Calu3 (cell line): Measurements from ENCODE around the gene MIS18BP1. TPM values are rescaled to one million over a fixed set of nuclear protein-coding genes. Genes with fewer than 3 reads are reported as not detected.

ENCODE experiments used
- BruUV-seq: library from RNA; stranded (reverse); fragments of 400-500 nt; replicated peaks from 2 replicates; lab custom pipeline; 2021; lab: Mats Ljungman, UMichigan
- CTCF ChIA-PET: fragments of 300-600 bp; sonication (Branson Sonifier 250); formaldehyde crosslinking; loops from one replicate; lab custom pipeline; 2022; ENCODE audit warnings: antibody characterized with exemption; lab: Charles Lee
- DNase-seq: peaks from one replicate; pipeline ENCODE4 v3.0.0; 2022
- H3K27ac Mint-ChIP-seq: one replicate; pipeline ENCODE4 v1.8.0; 2022; ENCODE audit warnings: mixed read lengths; ENCODE audit not compliant: unreplicated experiment
- H3K27me3 Mint-ChIP-seq: one replicate; pipeline ENCODE4 v1.8.0; 2022; ENCODE audit warnings: mixed read lengths; ENCODE audit not compliant: unreplicated experiment
- H3K36me3 Mint-ChIP-seq: one replicate; pipeline ENCODE4 v1.8.0; 2022; ENCODE audit warnings: mild to moderate bottlenecking, moderate library complexity, mixed read lengths; ENCODE audit not compliant: insufficient read depth, unreplicated experiment
- H3K4me1 Mint-ChIP-seq: one replicate; pipeline ENCODE4 v1.8.0; 2022; ENCODE audit warnings: mild to moderate bottlenecking, low read depth, mixed read lengths; ENCODE audit not compliant: unreplicated experiment
- H3K4me3 Mint-ChIP-seq: one replicate; pipeline ENCODE4 v1.8.0; 2022; ENCODE audit warnings: mild to moderate bottlenecking, low read depth, moderate library complexity, mixed read lengths; ENCODE audit not compliant: unreplicated experiment
- H3K9me3 Mint-ChIP-seq: one replicate; pipeline ENCODE4 v1.8.0; 2022; ENCODE audit warnings: low read depth, mixed read lengths; ENCODE audit not compliant: unreplicated experiment
- CTCF ChIP-seq: fragments of 200-600 bp; IDR thresholded peaks from one replicate; pipeline ENCODE4 v1.8.0; 2022; ENCODE audit warnings: antibody characterized with exemption; ENCODE audit not compliant: unreplicated experiment
- intact Hi-C: fragments of 100-400 bp; cut with micrococcal nuclease; formaldehyde crosslinking; loops from one replicate; pipeline ENCODE4 v1.10.0; 2022; ENCODE audit not compliant: unreplicated experiment
- total RNA-seq: library from RNA; stranded (reverse); gene quantifications from 2 replicates; pipeline ENCODE4 v1.2.3, GENCODE V29; 2022

The MIS18BP1 gene
- total RNA-seq, 1 experiment from 2014 or later: 47.4 TPM

- CTCF ChIA-PET: interaction anchor here (0.6 kb wide), 1 partner anchor 333 kb away, joined by 3 read pairs; no protein-coding TSS in a partner anchor
- no peak for TF ChIP-seq CTCF
- intact Hi-C loops: no loop called here
- BruUV-seq: no TSS peak
- no peak for DNase-seq
- Mint-ChIP-seq H3K27ac (no peak overlapping the region), H3K4me1 (peaks cover 7% of the 10 kb centered on the region), H3K36me3 (peaks cover under 1% of the 10 kb centered on the region), H3K27me3 (no peaks in the 10 kb centered on the region), H3K4me3 (no peak overlapping the region), H3K9me3 (no peaks in the 10 kb centered on the region)
Measured at GRCh38 chr14:45246691-45247090, 6.3 kb downstream of the MIS18BP1 start.

GRCh38 chr14:45246151-45246550 lies 6.9 kb downstream of the MIS18BP1 start:
- no peak for TF ChIP-seq CTCF
- H3K4me3 Mint-ChIP-seq: no peak overlapping the region
- no peak overlapping the region for H3K27ac Mint-ChIP-seq
- peaks cover 7% of the 10 kb centered on the region for H3K4me1 Mint-ChIP-seq
- BruUV-seq: no TSS peak
- no peaks in the 10 kb centered on the region for H3K36me3 Mint-ChIP-seq
- no peaks in the 10 kb centered on the region for H3K9me3 Mint-ChIP-seq
- CTCF ChIA-PET: no interaction called here
- intact Hi-C loops: no loop called here
- DNase-seq: no peak
- no peaks in the 10 kb centered on the region for H3K27me3 Mint-ChIP-seq

GRCh38 chr14:45242706-45243105 lies 10.3 kb downstream of the MIS18BP1 start:
- no peak for TF ChIP-seq CTCF
- BruUV-seq: no TSS peak
- DNase-seq: no peak
- intact Hi-C loops: no loop called here
- Mint-ChIP-seq H3K4me1 (no peaks in the 10 kb centered on the region), H3K27ac (no peak overlapping the region), H3K27me3 (no peaks in the 10 kb centered on the region), H3K4me3 (no peak overlapping the region), H3K36me3 (no peaks in the 10 kb centered on the region), H3K9me3 (peaks cover 2% of the 10 kb centered on the region)
- CTCF ChIA-PET: no interaction called here

- H3K4me1 Mint-ChIP-seq: no peaks in the 10 kb centered on the region
- no peak overlapping the region for H3K27ac Mint-ChIP-seq
- no TSS peak for BruUV-seq
- H3K27me3 Mint-ChIP-seq: no peaks in the 10 kb centered on the region
- peaks cover 2% of the 10 kb centered on the region for H3K9me3 Mint-ChIP-seq
- intact Hi-C loops: no loop called here
- peaks cover 7% of the 10 kb centered on the region for H3K36me3 Mint-ChIP-seq
- CTCF ChIA-PET: no interaction called here
- TF ChIP-seq CTCF: no peak
- no peak overlapping the region for H3K4me3 Mint-ChIP-seq
- no peak for DNase-seq
Measured at GRCh38 chr14:45238988-45239387, 14.0 kb downstream of the MIS18BP1 start.
